B cell (primary cell): ENCODE data around the gene TACC3. TPM values are rescaled to one million over a fixed set of nuclear protein-coding genes. Genes with fewer than 3 reads are reported as not detected.

ENCODE experiments used
- ATAC-seq: fragments of 200-7000 bp; cut with Tn5 transposase; one replicate; pipeline ENCODE4 v1.10.0; 2021; ENCODE audit warnings: low read depth, mild to moderate bottlenecking, moderate number of reproducible peaks, moderate library complexity
- CTCF ChIA-PET: fragments of 350-600 bp; sonication (Branson Sonifier 250); formaldehyde crosslinking; loops from one replicate; lab custom pipeline; 2021; ENCODE audit warnings: antibody characterized with exemption, inconsistent platforms; lab: Charles Lee
- POLR2A ChIA-PET: fragments of 350-600 bp; sonication (Branson Sonifier 250); formaldehyde crosslinking; loops from one replicate; lab custom pipeline; 2021; ENCODE audit warnings: antibody characterized with exemption; lab: Charles Lee
- DNase-seq: peaks from one replicate; pipeline ENCODE4 v3.0.0; 2013
- H2AFZ ChIP-seq: 2 replicates; pipeline ENCODE4 v1.6.1; 2012; ENCODE audit warnings: mild to moderate bottlenecking, low read depth, low read length; ENCODE audit not compliant: insufficient read depth, poor library complexity, severe bottlenecking
- H3K27ac ChIP-seq, 2 donors: 1 replicate in 1 of 2; 2 replicates in 1 of 2; pipeline ENCODE4 v1.5.1; 2012 to 2013; ENCODE audit warnings: low read length in 2 of 2, mild to moderate bottlenecking in 2 of 2, moderate library complexity in 1 of 2
- H3K27me3 ChIP-seq, 4 experiments: fragments of 200-600 bp in 1 of 4; sonication (generic) in 1 of 4; replicated peaks in 1 of 4; 1 replicate in 2 of 4; 2 replicates in 2 of 4; pipeline versions ENCODE4 v1.6.1 to v1.7.0; 2013 to 2016; ENCODE audit warnings: low read length in 3 of 4, mild to moderate bottlenecking in 2 of 4, mixed read lengths in 1 of 4, moderate library complexity in 1 of 4; ENCODE audit not compliant: insufficient read depth in 4 of 4, control insufficient read depth in 3 of 4; ENCODE audit errors: control extremely low read depth in 1 of 4
- H3K36me3 ChIP-seq, 2 experiments: replicated peaks in 1 of 2; 1 replicate in 1 of 2; 2 replicates in 1 of 2; pipeline versions ENCODE4 v1.6.1 to v1.7.1; 2013; ENCODE audit warnings: low read length in 1 of 2; ENCODE audit not compliant: insufficient read depth in 2 of 2, control insufficient read depth in 1 of 2; ENCODE audit errors: control extremely low read depth in 1 of 2, extremely low read depth in 1 of 2
- H3K4me1 ChIP-seq, 2 donors: fragments of 200-600 bp in 1 of 2; sonication (generic) in 1 of 2; 1 replicate in 1 of 2; 2 replicates in 1 of 2; pipeline versions ENCODE4 v1.5.1 to v1.6.1; 2013 to 2017; ENCODE audit warnings: low read length in 2 of 2; ENCODE audit not compliant: control insufficient read depth in 2 of 2, insufficient read depth in 2 of 2
- H3K4me2 ChIP-seq: replicated peaks from 2 replicates; pipeline ENCODE3; 2012; ENCODE audit warnings: mild to moderate bottlenecking, low read depth, low read length; ENCODE audit not compliant: poor library complexity, severe bottlenecking
- H3K4me3 ChIP-seq, 5 experiments: fragments of 200-600 bp in 1 of 5; sonication (generic) in 1 of 5; 1 replicate in 3 of 5; 2 replicates in 2 of 5; pipeline versions ENCODE4 v1.5.1 to v1.7.0; 2011 to 2016; ENCODE audit warnings: low read length in 4 of 5, mild to moderate bottlenecking in 4 of 5, low read depth in 2 of 5, control low read depth in 1 of 5, moderate library complexity in 1 of 5; ENCODE audit not compliant: insufficient read depth in 1 of 5; ENCODE audit errors: control extremely low read depth in 1 of 5, extremely low read depth in 1 of 5
- H3K79me2 ChIP-seq: fragments of 200-600 bp; sonication (generic); one replicate; pipeline ENCODE4 v1.6.0; 2016; ENCODE audit warnings: low read length; ENCODE audit not compliant: control insufficient read depth, insufficient read depth
- H3K9ac ChIP-seq: fragments of 200-600 bp; sonication (generic); 2 replicates; pipeline ENCODE4 v1.6.1; 2017; ENCODE audit warnings: mild to moderate bottlenecking, low read length, moderate library complexity
- H3K9me3 ChIP-seq, 3 donors: one replicate each; pipeline versions ENCODE4 v1.6.1 to v1.7.1; 2013; ENCODE audit warnings: low read length in 2 of 3; ENCODE audit not compliant: control insufficient read depth in 2 of 3, insufficient read depth in 1 of 3; ENCODE audit errors: control extremely low read depth in 1 of 3
- H4K20me1 ChIP-seq: 2 replicates; pipeline ENCODE4 v1.6.0; 2012; ENCODE audit warnings: mild to moderate bottlenecking, low read length; ENCODE audit not compliant: insufficient read depth, control insufficient read depth, poor library complexity, severe bottlenecking
- H3K27ac Mint-ChIP-seq: one replicate; pipeline ENCODE4 v1.8.0; 2021; ENCODE audit warnings: mixed read lengths
- H3K27me3 Mint-ChIP-seq: one replicate; pipeline ENCODE4 v1.8.0; 2021; ENCODE audit warnings: mixed read lengths
- H3K4me1 Mint-ChIP-seq: one replicate; pipeline ENCODE4 v1.8.0; 2021; ENCODE audit warnings: mixed read lengths
- H3K4me3 Mint-ChIP-seq: one replicate; pipeline ENCODE4 v1.8.0; 2021; ENCODE audit warnings: mixed read lengths
- H3K9me3 Mint-ChIP-seq: one replicate; pipeline ENCODE4 v1.8.0; 2022; ENCODE audit warnings: mixed read lengths; ENCODE audit not compliant: insufficient read depth
- EZH2 ChIP-seq: IDR thresholded peaks from 2 replicates; pipeline ENCODE4 v1.6.1; 2012; ENCODE audit warnings: borderline replicate concordance, low read depth, mild to moderate bottlenecking, moderate library complexity, low read length; ENCODE audit not compliant: insufficient read depth, poor library complexity, severe bottlenecking
- WGBS: methylation state at CpG from one replicate; pipeline ENCODE4 v1.1.5; 2013; ENCODE audit warnings: missing lambda C conversion rate; ENCODE audit not compliant: insufficient coverage; 5-methylcytosine and 5-hydroxymethylcytosine counted together
- intact Hi-C: fragments of 100-400 bp; cut with micrococcal nuclease; formaldehyde crosslinking; loops from one replicate; pipeline ENCODE4 v1.10.0; 2022
- polyA plus RNA-seq: library from polyadenylated mRNA; depleted of rRNA; stranded (reverse); fragments of >200 nt; gene quantifications from 2 replicates; pipeline ENCODE4 v1.2.3, GENCODE V29; 2012
- total RNA-seq, 2 donors: library from RNA; stranded (reverse); fragments of 120-200 nt in 1 of 2; gene quantifications; 1 replicate in 1 of 2; 2 replicates in 1 of 2; pipeline versions ENCODE4 v1.2.3 to v1.2.4, GENCODE V29; 2013 to 2022
- TF ChIP-seq, protein P1 (sequence below): fragments of 200-600 bp; IDR thresholded peaks from one replicate; pipeline ENCODE4 v1.8.0; 2022; ENCODE audit warnings: antibody characterized with exemption, mild to moderate bottlenecking

Gene TACC3
- total and polyA plus RNA-seq, 2 donors (not counting 1 experiment from before 2014, with no cell fraction given): 29.5 to 47.9 TPM

DNA sequence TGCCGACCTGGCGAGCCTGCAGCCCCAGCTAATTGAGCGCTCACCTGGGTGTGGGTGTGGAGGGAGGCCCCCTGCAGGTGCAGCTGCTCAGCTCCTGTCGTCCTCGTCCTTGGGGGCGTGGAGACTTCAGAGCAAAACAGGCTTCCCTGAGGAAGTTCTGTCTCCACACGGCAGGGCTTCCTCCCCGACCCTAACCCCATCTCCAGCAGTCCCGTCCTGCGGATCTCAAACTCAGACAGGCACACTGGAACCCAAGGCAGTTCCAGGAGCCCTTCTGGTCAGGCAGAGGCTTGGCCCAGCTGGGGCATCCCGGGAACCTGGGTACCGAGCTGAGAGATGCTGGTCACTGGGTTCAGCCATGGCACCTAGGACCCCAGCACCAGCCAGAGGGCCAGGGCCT, 24.4 kb downstream of the TACC3 start:
- no peaks in the 10 kb centered on the region for H3K9me3 Mint-ChIP-seq

DNA sequence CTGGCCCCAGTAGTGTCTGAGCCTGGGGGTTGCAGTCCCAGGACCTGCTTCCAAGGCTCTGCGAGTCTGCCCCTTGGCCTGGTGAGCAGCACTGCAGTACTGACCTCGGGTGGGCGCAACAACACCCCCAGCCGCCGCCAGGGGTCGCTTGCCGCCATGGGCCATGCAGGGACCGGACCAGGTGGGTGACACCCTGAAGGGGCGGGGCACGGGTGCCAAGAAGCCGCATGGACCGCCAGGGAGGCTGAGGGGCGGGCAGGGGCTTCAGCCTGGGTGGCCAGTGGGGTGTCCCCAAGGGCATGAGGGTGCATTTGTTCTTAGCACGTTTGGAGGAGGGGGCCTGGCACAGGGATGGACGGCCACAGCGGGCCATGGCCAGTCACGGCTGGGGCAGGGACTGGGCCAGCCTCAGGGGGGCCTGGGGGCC, 25.0 kb downstream of the TACC3 start:
- WGBS: 29% methylated on average over 17 of the region's 17 CpGs
- Histone ChIP-seq H3K9ac (no peak overlapping the region), H3K4me3 (no peak overlapping the region), H3K27ac (no peak overlapping the region), H3K4me1 (peaks cover 3 to 10% of the 10 kb centered on the region in 2 donors), H3K36me3 (peaks cover 0 to 10% of the 10 kb centered on the region in 2 experiments), H3K27me3 (peaks cover 0 to 7% (median 0%) of the 10 kb centered on the region in 4 experiments), H3K79me2 (no peaks in the 10 kb centered on the region), H2AFZ (no peak overlapping the region), H3K4me2 (peak overlapping the region; percentile 30), H3K9me3 (no peaks in the 10 kb centered on the region), H4K20me1 (no peaks in the 10 kb centered on the region)
- H3K27me3 Mint-ChIP-seq: no peaks in the 10 kb centered on the region
- intact Hi-C loops: loop anchor here (1.0 kb wide), 1 partner anchor 153 kb away; no protein-coding TSS in a partner anchor
- peak; percentile 87 for ATAC-seq
- POLR2A ChIA-PET: no interaction called here
- H3K4me3 Mint-ChIP-seq: no peak overlapping the region
- no peak overlapping the region for H3K27ac Mint-ChIP-seq
- CTCF ChIA-PET: interaction anchor here (2.7 to 6.7 kb wide), 4 partner anchors 53 to 161 kb away, joined by 9 to 120 read pairs (median 44); no protein-coding TSS in a partner anchor
- DNase-seq: peak; percentile 85
- no peaks in the 10 kb centered on the region for H3K9me3 Mint-ChIP-seq
- TF ChIP-seq, protein P1, sequence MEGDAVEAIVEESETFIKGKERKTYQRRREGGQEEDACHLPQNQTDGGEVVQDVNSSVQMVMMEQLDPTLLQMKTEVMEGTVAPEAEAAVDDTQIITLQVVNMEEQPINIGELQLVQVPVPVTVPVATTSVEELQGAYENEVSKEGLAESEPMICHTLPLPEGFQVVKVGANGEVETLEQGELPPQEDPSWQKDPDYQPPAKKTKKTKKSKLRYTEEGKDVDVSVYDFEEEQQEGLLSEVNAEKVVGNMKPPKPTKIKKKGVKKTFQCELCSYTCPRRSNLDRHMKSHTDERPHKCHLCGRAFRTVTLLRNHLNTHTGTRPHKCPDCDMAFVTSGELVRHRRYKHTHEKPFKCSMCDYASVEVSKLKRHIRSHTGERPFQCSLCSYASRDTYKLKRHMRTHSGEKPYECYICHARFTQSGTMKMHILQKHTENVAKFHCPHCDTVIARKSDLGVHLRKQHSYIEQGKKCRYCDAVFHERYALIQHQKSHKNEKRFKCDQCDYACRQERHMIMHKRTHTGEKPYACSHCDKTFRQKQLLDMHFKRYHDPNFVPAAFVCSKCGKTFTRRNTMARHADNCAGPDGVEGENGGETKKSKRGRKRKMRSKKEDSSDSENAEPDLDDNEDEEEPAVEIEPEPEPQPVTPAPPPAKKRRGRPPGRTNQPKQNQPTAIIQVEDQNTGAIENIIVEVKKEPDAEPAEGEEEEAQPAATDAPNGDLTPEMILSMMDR: peak; percentile 89
- TF ChIP-seq EZH2: no peak
- H3K4me1 Mint-ChIP-seq: peaks cover 2% of the 10 kb centered on the region

More for the DNA sequence above, 24.4 kb downstream of the TACC3 start:
- Mint-ChIP-seq H3K27ac (no peak overlapping the region), H3K27me3 (no peaks in the 10 kb centered on the region), H3K4me3 (no peak overlapping the region), H3K4me1 (peaks cover 2% of the 10 kb centered on the region)
- H3K4me2 ChIP-seq: no peak overlapping the region
- no peak for DNase-seq
- no peaks in the 10 kb centered on the region for H3K79me2 ChIP-seq
- ATAC-seq: no peak
- WGBS: 85% methylated on average over 11 of the region's 12 CpGs
- no peak overlapping the region for H2AFZ ChIP-seq
- CTCF ChIA-PET: interaction anchor here (2.8 to 6.7 kb wide), 3 partner anchors 52 to 154 kb away, joined by 9 to 120 read pairs (median 73); no protein-coding TSS in a partner anchor
- no peak overlapping the region for H3K27ac ChIP-seq
- H3K36me3 ChIP-seq: peaks cover 0 to 15% of the 10 kb centered on the region in 2 experiments
- POLR2A ChIA-PET: no interaction called here
- no peaks in the 10 kb centered on the region for H4K20me1 ChIP-seq
- H3K9me3 ChIP-seq: no peaks in the 10 kb centered on the region
- peaks cover 3 to 10% of the 10 kb centered on the region in 2 donors for H3K4me1 ChIP-seq
- no peak overlapping the region for H3K4me3 ChIP-seq
- no peak overlapping the region for H3K9ac ChIP-seq
- intact Hi-C loops: loop anchor here (1.0 kb wide), 1 partner anchor 154 kb away; no protein-coding TSS in a partner anchor
- TF ChIP-seq EZH2: no peak
- TF ChIP-seq, protein P1: no peak
- H3K27me3 ChIP-seq: peaks cover 0 to 7% (median 0%) of the 10 kb centered on the region in 4 experiments
